ENCODE results near the gene GPR75. TPM values are rescaled to one million over a fixed set of nuclear protein-coding genes. Genes with fewer than 3 reads are reported as not detected.

The GPR75 gene
- total RNA-seq, 4 donors from 2014 or later = 0.80 to 19.6 (median 1.3) TPM

- H3K4me1 ChIP-seq = no peaks in the 10 kb centered on the region
- intact Hi-C loops (cut with DNase I; ENCODE audit: low total_unique reads) (no loop called here), in situ Hi-C loops (cut with MboI; ENCODE audit: low sequenced_read_pairs in 4 of 4) (no loop called here)
- ATAC-seq = no peak
- no peak overlapping the region for H3K4me3 ChIP-seq
- no peaks in the 10 kb centered on the region for H3K9me3 ChIP-seq
- H3K36me3 ChIP-seq = peaks cover 0 to 17% of the 10 kb centered on the region in 2 donors
- no peak overlapping the region for H3K27ac ChIP-seq
- TF ChIP-seq CTCF (IDR thresholded peaks at IDR 0.05 in 4 of 5, conservative IDR thresholded peaks at IDR 0.05 in 1 of 5) = no peak
- TF ChIP-seq POLR2A (IDR thresholded peaks at IDR 0.05) = no peak
- DNase-seq = no peak
- H3K27me3 ChIP-seq = no peaks in the 10 kb centered on the region
Observed at GRCh38 chr2:53819634-53820033, 40.1 kb downstream of the GPR75 start.

- Histone ChIP-seq H3K4me3 (no peak overlapping the region), H3K4me1 (no peaks in the 10 kb centered on the region), H3K36me3 (peaks cover 0 to 17% of the 10 kb centered on the region in 2 donors), H3K27ac (no peak overlapping the region), H3K9me3 (no peaks in the 10 kb centered on the region), H3K27me3 (no peaks in the 10 kb centered on the region)
- intact Hi-C loops (cut with DNase I; ENCODE audit: low total_unique reads) = no loop called here
- DNase-seq (no peak), ATAC-seq (no peak)
- TF ChIP-seq POLR2A (IDR thresholded peaks at IDR 0.05) = no peak
- no peak for TF ChIP-seq CTCF (IDR thresholded peaks at IDR 0.05 in 4 of 5, conservative IDR thresholded peaks at IDR 0.05 in 1 of 5)
- in situ Hi-C loops (cut with MboI; ENCODE audit: low sequenced_read_pairs in 4 of 4) = no loop called here
Observed at GRCh38 chr2:53818854-53819435, 40.8 kb downstream of the GPR75 start.

GRCh38 chr2:53813151-53813550 is 46.6 kb downstream of the GPR75 start:
- peaks cover 0 to 60% of the 10 kb centered on the region in 2 donors for H3K36me3 ChIP-seq
- in situ Hi-C loops (cut with MboI; ENCODE audit: low sequenced_read_pairs in 4 of 4) = no loop called here
- ATAC-seq = no peak

GRCh38 chr2:53811601-53812000 is 48.2 kb downstream of the GPR75 start:
- TF ChIP-seq POLR2A (IDR thresholded peaks at IDR 0.05) (no peak), CTCF (IDR thresholded peaks at IDR 0.05 in 4 of 5, conservative IDR thresholded peaks at IDR 0.05 in 1 of 5) (no peak)
- no peaks in the 10 kb centered on the region for H3K27me3 ChIP-seq
- H3K36me3 ChIP-seq = peaks cover 0 to 67% of the 10 kb centered on the region in 2 donors
- in situ Hi-C loops (cut with MboI; ENCODE audit: low sequenced_read_pairs in 4 of 4) (no loop called here), intact Hi-C loops (cut with DNase I; ENCODE audit: low total_unique reads) (no loop called here)
- H3K9me3 ChIP-seq = no peaks in the 10 kb centered on the region
- H3K4me3 ChIP-seq = no peak overlapping the region
- no peaks in the 10 kb centered on the region for H3K4me1 ChIP-seq
- no peak for DNase-seq
- H3K27ac ChIP-seq = no peak overlapping the region
- ATAC-seq = no peak

More at GRCh38 chr2:53813151-53813550, 46.6 kb downstream of the GPR75 start:
- H3K4me1 ChIP-seq = no peaks in the 10 kb centered on the region
- no peaks in the 10 kb centered on the region for H3K9me3 ChIP-seq
- H3K27me3 ChIP-seq = no peaks in the 10 kb centered on the region
- peak overlapping the region in 1 of 4 donors; percentile 12 for H3K27ac ChIP-seq
- H3K4me3 ChIP-seq = no peak overlapping the region
- TF ChIP-seq CTCF (IDR thresholded peaks at IDR 0.05 in 4 of 5, conservative IDR thresholded peaks at IDR 0.05 in 1 of 5) (no peak), POLR2A (IDR thresholded peaks at IDR 0.05) (no peak)
- intact Hi-C loops (cut with DNase I; ENCODE audit: low total_unique reads) = no loop called here
- no peak for DNase-seq

Small RNA genes within 50 kb of the gene (microRNA-seq; reads per million reads assigned to microRNA genes)
- 0 to 0.85 reads per million in 2 donors for gene MIR3682 (ENCODE audit: borderline replicate concordance in 2 of 2)

Other genes with a start within 250 kb of the GPR75 start
- gene CHAC2, start 92.2 kb downstream of the GPR75 start, total RNA-seq = 10 to 100 TPM in 1 of 4 donors, 1 to 10 TPM in 3; 3.7 to 10.3 (median 6.0) TPM
- 1 to 10 TPM; 5.0 to 7.6 (median 6.4) TPM for gene ASB3, start 73.0 kb downstream of the GPR75 start, total RNA-seq
- 10 to 100 TPM; 26.7 to 53.6 (median 28.9) TPM for gene ERLEC1, start 72.9 kb downstream of the GPR75 start, total RNA-seq
- 100 to 1,000 TPM; 144 to 247 (median 162) TPM for gene PSME4, start 111.0 kb upstream of the GPR75 start, total RNA-seq

All from gastrocnemius medialis (tissue), 4 donors.